GM21737 (cell line): ENCODE measurements around the gene COPS6.
"Not testable (repeated sequence)": the region's sequence is repeated elsewhere in the genome, so short reads cannot be mapped to it uniquely, and the experiment has no call there.

Source experiments
- ATAC-seq: cut with Tn5 transposase; IDR thresholded peaks from one replicate; pipeline ENCODE4 v1.9.1; 2021; ENCODE audit warnings: mild to moderate bottlenecking, moderate library complexity; ENCODE audit not compliant: unreplicated experiment

Gene COPS6

GRCh38 chr7:100126239-100126930, 37.6 kb downstream of the COPS6 start:
- no peak for ATAC-seq

- peak; percentile 57 for ATAC-seq
Measured at GRCh38 chr7:100126931-100127865, 38.4 kb downstream of the COPS6 start, which contains the start of gene MBLAC1. Gene MBLAC1, plus strand, starts transcription at chr7:100126967. Its CDS starts 429 bp downstream, at chr7:100127396.

- no peak for ATAC-seq
Measured at GRCh38 chr7:100127866-100128636, 39.3 kb downstream of the COPS6 start.

- ATAC-seq, result no peak
Measured at GRCh38 chr7:100128637-100128963, 39.8 kb downstream of the COPS6 start.

- ATAC-seq, result not testable (repeated sequence)
Measured at GRCh38 chr7:100130220-100130607, 41.4 kb downstream of the COPS6 start.

- no peak for ATAC-seq
Measured at GRCh38 chr7:100130608-100131453, 42.1 kb downstream of the COPS6 start.

- no peak for ATAC-seq
Measured at GRCh38 chr7:100132126-100132525, 43.4 kb downstream of the COPS6 start.

- ATAC-seq, result no peak
Measured at GRCh38 chr7:100132697-100133151, 44.0 kb downstream of the COPS6 start.

GRCh38 chr7:100137851-100138760, 49.3 kb downstream of the COPS6 start:
- no peak for ATAC-seq

GRCh38 chr7:100141555-100141949, 52.8 kb downstream of the COPS6 start:
- ATAC-seq, result no peak
